ENCODE results near the gene RIMS4. TPM values are rescaled to one million over a fixed set of nuclear protein-coding genes. Genes with fewer than 3 reads are reported as not detected.

RIMS4 gene
- total and polyA plus RNA-seq, 4 donors, result not detected

GRCh38 chr20:44829688-44830087, 19.3 kb upstream of the RIMS4 start:
- no peaks in the 10 kb centered on the region for H3K4me1 ChIP-seq (ENCODE audit: control insufficient read depth in 4 of 4, insufficient read depth in 4 of 4, low read length in 3 of 4)
- no peak overlapping the region for H3K4me3 ChIP-seq (ENCODE audit: low read depth in 1 of 3, low read length in 3 of 3)
- no peak overlapping the region for H3K9ac ChIP-seq (ENCODE audit: low read depth in 1 of 2, low read length in 2 of 2)
- no peak for TF ChIP-seq FOXA2 (IDR thresholded peaks at IDR 0.05)
- TF ChIP-seq MAX (IDR thresholded peaks at IDR 0.05), result no peak
- no peak for TF ChIP-seq EGR1 (IDR thresholded peaks at IDR 0.05; ENCODE audit: low read depth in 2 of 2)
- TF ChIP-seq REST (IDR thresholded peaks at IDR 0.05), result no peak
- no peak for TF ChIP-seq HNF4A (conservative IDR thresholded peaks at IDR 0.05)
- no peak for TF ChIP-seq HNF4G (IDR thresholded peaks at IDR 0.05)
- no peak for TF ChIP-seq ZBTB33 (IDR thresholded peaks at IDR 0.05)
- TF ChIP-seq GABPA (IDR thresholded peaks at IDR 0.05 in 1 of 2, conservative IDR thresholded peaks at IDR 0.05 in 1 of 2), result no peak
- no peak for TF ChIP-seq FOXA1 (IDR thresholded peaks at IDR 0.05)
- WGBS, result 74% methylated on average over 5 of the region's 5 CpGs
- H3K27me3 ChIP-seq (ENCODE audit: control insufficient read depth in 4 of 4, insufficient read depth in 4 of 4, low read length in 3 of 4), result peaks cover 0 to 3% (median 1%) of the 10 kb centered on the region in 4 donors
- no peaks in the 10 kb centered on the region for H3K36me3 ChIP-seq (ENCODE audit: control insufficient read depth in 4 of 4, insufficient read depth in 3 of 4, low read depth in 1 of 4, low read length in 3 of 4)
- no peak overlapping the region for H3K27ac ChIP-seq (ENCODE audit: low read depth in 1 of 2, low read length in 2 of 2)
- no peaks in the 10 kb centered on the region for H3K9me3 ChIP-seq (ENCODE audit: control insufficient read depth in 4 of 4, low read length in 3 of 4)
- DNase-seq (ENCODE audit: low spot score), result no peak

- 57% methylated on average over 2 of the region's 2 CpGs for WGBS
- Histone ChIP-seq H3K27me3 (ENCODE audit: control insufficient read depth in 4 of 4, insufficient read depth in 4 of 4, low read length in 3 of 4) (peaks cover 0 to 3% (median 0%) of the 10 kb centered on the region in 4 donors), H3K27ac (ENCODE audit: low read depth in 1 of 2, low read length in 2 of 2) (no peak overlapping the region), H3K36me3 (ENCODE audit: control insufficient read depth in 4 of 4, insufficient read depth in 3 of 4, low read depth in 1 of 4, low read length in 3 of 4) (no peaks in the 10 kb centered on the region), H3K4me1 (ENCODE audit: control insufficient read depth in 4 of 4, insufficient read depth in 4 of 4, low read length in 3 of 4) (no peaks in the 10 kb centered on the region), H3K4me3 (ENCODE audit: low read depth in 1 of 3, low read length in 3 of 3) (no peak overlapping the region), H3K9ac (ENCODE audit: low read depth in 1 of 2, low read length in 2 of 2) (no peak overlapping the region), H3K9me3 (ENCODE audit: control insufficient read depth in 4 of 4, low read length in 3 of 4) (no peaks in the 10 kb centered on the region)
- DNase-seq (ENCODE audit: low spot score), result no peak
- no peak for TF ChIP-seq HNF4A (conservative IDR thresholded peaks at IDR 0.05)
- TF ChIP-seq ZBTB33 (IDR thresholded peaks at IDR 0.05), result no peak
- no peak for TF ChIP-seq EGR1 (IDR thresholded peaks at IDR 0.05; ENCODE audit: low read depth in 2 of 2)
- TF ChIP-seq YY1 (IDR thresholded peaks at IDR 0.05), result no peak
- no peak for TF ChIP-seq SP1 (IDR thresholded peaks at IDR 0.05)
These were observed 18.3 kb upstream of the RIMS4 start for GRCh38 chr20:44828640-44829039.

Measured in liver (tissue), 9 donors.